ENCODE data around the gene OR6N2.

- TF ChIP-seq EZH2 (IDR thresholded peaks at IDR 0.05; ENCODE audit: insufficient read depth, low read length) (no peak), CTCF (IDR thresholded peaks at IDR 0.05; ENCODE audit: insufficient read depth, low read depth, low read length) (no peak)
Observed at GRCh38 chr1:158810311-158810710, 29.3 kb upstream of the OR6N2 start.
